GM12874 (cell line): ENCODE measurements around the gene GALT.

Source experiments
- CTCF ChIP-seq: IDR thresholded peaks from 2 replicates; pipeline ENCODE4 v1.5.1; 2011; ENCODE audit warnings: low read depth, mild to moderate bottlenecking, control low read depth, low read length, moderate library complexity; ENCODE audit not compliant: insufficient read depth

Gene GALT

GRCh38 chr9:34689512-34689911, 43.0 kb downstream of the GALT start:
- TF ChIP-seq CTCF, result no peak

GRCh38 chr9:34690983-34691935, 44.8 kb downstream of the GALT start, which contains the start of gene CCL19:
TSS of gene CCL19 (minus strand) at chr9:34691276. CDS start at chr9:34691139, 137 bp downstream.
- TF ChIP-seq CTCF, result no peak

GRCh38 chr9:34691936-34692315, 45.5 kb downstream of the GALT start:
- no peak for TF ChIP-seq CTCF

GRCh38 chr9:34693560-34693959, 47.1 kb downstream of the GALT start:
- TF ChIP-seq CTCF, result no peak

- no peak for TF ChIP-seq CTCF
These were observed 48.3 kb downstream of the GALT start for GRCh38 chr9:34694811-34695210.
